Measurements from ENCODE around the gene HSPBP1.

- no peak for TF ChIP-seq POLR2A (IDR thresholded peaks at IDR 0.05)
- TF ChIP-seq, protein P1, sequence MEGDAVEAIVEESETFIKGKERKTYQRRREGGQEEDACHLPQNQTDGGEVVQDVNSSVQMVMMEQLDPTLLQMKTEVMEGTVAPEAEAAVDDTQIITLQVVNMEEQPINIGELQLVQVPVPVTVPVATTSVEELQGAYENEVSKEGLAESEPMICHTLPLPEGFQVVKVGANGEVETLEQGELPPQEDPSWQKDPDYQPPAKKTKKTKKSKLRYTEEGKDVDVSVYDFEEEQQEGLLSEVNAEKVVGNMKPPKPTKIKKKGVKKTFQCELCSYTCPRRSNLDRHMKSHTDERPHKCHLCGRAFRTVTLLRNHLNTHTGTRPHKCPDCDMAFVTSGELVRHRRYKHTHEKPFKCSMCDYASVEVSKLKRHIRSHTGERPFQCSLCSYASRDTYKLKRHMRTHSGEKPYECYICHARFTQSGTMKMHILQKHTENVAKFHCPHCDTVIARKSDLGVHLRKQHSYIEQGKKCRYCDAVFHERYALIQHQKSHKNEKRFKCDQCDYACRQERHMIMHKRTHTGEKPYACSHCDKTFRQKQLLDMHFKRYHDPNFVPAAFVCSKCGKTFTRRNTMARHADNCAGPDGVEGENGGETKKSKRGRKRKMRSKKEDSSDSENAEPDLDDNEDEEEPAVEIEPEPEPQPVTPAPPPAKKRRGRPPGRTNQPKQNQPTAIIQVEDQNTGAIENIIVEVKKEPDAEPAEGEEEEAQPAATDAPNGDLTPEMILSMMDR (IDR thresholded peaks at IDR 0.05 in 4 of 5, conservative IDR thresholded peaks at IDR 0.05 in 1 of 5) = no peak
Observed at GRCh38 chr19:55302318-55302703, 22.4 kb upstream of the HSPBP1 start.
